Fibroblast of skin of scalp (primary cell): ENCODE data around the gene RAB11FIP4.

Source experiments
- DNase-seq: peaks from one replicate; pipeline ENCODE4 v3.0.0-alpha.2; 2013

Gene RAB11FIP4

GRCh38 chr17:31387438-31387837 lies 4.0 kb upstream of the RAB11FIP4 start:
- no peak for DNase-seq

- DNase-seq, result no peak
Measured at GRCh38 chr17:31388351-31388750, 3.1 kb upstream of the RAB11FIP4 start.

- DNase-seq, result peak; percentile 25
Measured at GRCh38 chr17:31388770-31389656, 2.5 kb upstream of the RAB11FIP4 start.

GRCh38 chr17:31389657-31390381 lies 1.7 kb upstream of the RAB11FIP4 start:
- no peak for DNase-seq

- DNase-seq, result no peak
Measured at GRCh38 chr17:31390426-31390747, 1.1 kb upstream of the RAB11FIP4 start.

GRCh38 chr17:31390748-31391495 lies 553 bp upstream of the RAB11FIP4 start:
- DNase-seq, result peak; percentile 11

GRCh38 chr17:31392002-31392855 lies 754 bp downstream of the RAB11FIP4 start:
- DNase-seq, result no peak

- no peak for DNase-seq
Measured at GRCh38 chr17:31392856-31393748, 1.6 kb downstream of the RAB11FIP4 start.

GRCh38 chr17:31393749-31394146 lies 2.3 kb downstream of the RAB11FIP4 start:
- no peak for DNase-seq

GRCh38 chr17:31394544-31394943 lies 3.1 kb downstream of the RAB11FIP4 start:
- DNase-seq, result peak; percentile 78

- no peak for DNase-seq
Measured at GRCh38 chr17:31397256-31397939, 5.9 kb downstream of the RAB11FIP4 start.

- DNase-seq, result no peak
Measured at GRCh38 chr17:31398381-31399311, 7.2 kb downstream of the RAB11FIP4 start.

- DNase-seq, result no peak
Measured at GRCh38 chr17:31400481-31400950, 9.0 kb downstream of the RAB11FIP4 start.

- DNase-seq, result no peak
Measured at GRCh38 chr17:31401456-31402254, 10.2 kb downstream of the RAB11FIP4 start.

- no peak for DNase-seq
Measured at GRCh38 chr17:31404028-31404949, 12.8 kb downstream of the RAB11FIP4 start.

- DNase-seq, result no peak
Measured at GRCh38 chr17:31405890-31406371, 14.5 kb downstream of the RAB11FIP4 start.

GRCh38 chr17:31408586-31408985 lies 17.1 kb downstream of the RAB11FIP4 start:
- DNase-seq, result no peak
